ENCODE measurements around the gene CCNY. TPM values are rescaled to one million over a fixed set of nuclear protein-coding genes. Genes with fewer than 3 reads are reported as not detected.

CCNY gene
- total RNA-seq, 2 donors from 2014 or later, result 40.1 to 84.6 TPM

GRCh38 chr10:35394411-35394851, 58.1 kb downstream of the CCNY start:
- DNase-seq (ENCODE audit: low spot score) (no peak), ATAC-seq (ENCODE audit: insufficient number of reproducible peaks, low FRiP score, low read depth) (no peak)
- Histone ChIP-seq H3K4me1 (ENCODE audit: control insufficient read depth in 1 of 2, low read depth in 2 of 2) (peaks cover 11 to 35% of the 10 kb centered on the region in 2 donors), H3K27ac (no peak overlapping the region), H3K4me3 (no peak overlapping the region), H3K9me3 (peaks cover 5% of the 10 kb centered on the region), H3K27me3 (replicated peaks; ENCODE audit: insufficient read depth) (no peaks in the 10 kb centered on the region), H3K36me3 (no peaks in the 10 kb centered on the region)
- no peak for TF ChIP-seq CTCF (IDR thresholded peaks at IDR 0.05)

GRCh38 chr10:35394934-35395333, 58.6 kb downstream of the CCNY start:
- no peak for ATAC-seq (ENCODE audit: insufficient number of reproducible peaks, low FRiP score, low read depth)
- Histone ChIP-seq H3K4me3 (no peak overlapping the region), H3K27ac (no peak overlapping the region), H3K36me3 (no peaks in the 10 kb centered on the region), H3K27me3 (replicated peaks; ENCODE audit: insufficient read depth) (no peaks in the 10 kb centered on the region), H3K4me1 (ENCODE audit: control insufficient read depth in 1 of 2, low read depth in 2 of 2) (peaks cover 6 to 35% of the 10 kb centered on the region in 2 donors), H3K9me3 (peaks cover 5% of the 10 kb centered on the region)
- TF ChIP-seq CTCF (IDR thresholded peaks at IDR 0.05), result no peak
- DNase-seq (ENCODE audit: low spot score), result no peak

- no peaks in the 10 kb centered on the region for H3K9me3 ChIP-seq
- ATAC-seq (ENCODE audit: insufficient number of reproducible peaks, low FRiP score, low read depth), result no peak
- TF ChIP-seq CTCF (IDR thresholded peaks at IDR 0.05), result no peak
- no peak overlapping the region for H3K27ac ChIP-seq
- H3K4me3 ChIP-seq, result no peak overlapping the region
- no peaks in the 10 kb centered on the region for H3K27me3 ChIP-seq (replicated peaks; ENCODE audit: insufficient read depth)
- peaks cover 14 to 40% of the 10 kb centered on the region in 2 donors for H3K4me1 ChIP-seq (ENCODE audit: control insufficient read depth in 1 of 2, low read depth in 2 of 2)
- DNase-seq (ENCODE audit: low spot score), result no peak
- H3K36me3 ChIP-seq, result no peaks in the 10 kb centered on the region
These were observed 60.5 kb downstream of the CCNY start for GRCh38 chr10:35396560-35397434.

GRCh38 chr10:35397953-35398352, 61.6 kb downstream of the CCNY start:
- no peak for TF ChIP-seq CTCF (IDR thresholded peaks at IDR 0.05)
- no peak overlapping the region for H3K27ac ChIP-seq
- no peak for ATAC-seq (ENCODE audit: insufficient number of reproducible peaks, low FRiP score, low read depth)
- H3K27me3 ChIP-seq (replicated peaks; ENCODE audit: insufficient read depth), result no peaks in the 10 kb centered on the region
- H3K4me1 ChIP-seq (ENCODE audit: control insufficient read depth in 1 of 2, low read depth in 2 of 2), result peaks cover 14 to 40% of the 10 kb centered on the region in 2 donors
- no peaks in the 10 kb centered on the region for H3K36me3 ChIP-seq
- no peak overlapping the region for H3K4me3 ChIP-seq
- DNase-seq (ENCODE audit: low spot score), result no peak
- H3K9me3 ChIP-seq, result no peaks in the 10 kb centered on the region

- TF ChIP-seq CTCF (IDR thresholded peaks at IDR 0.05), result no peak
- Histone ChIP-seq H3K36me3 (no peaks in the 10 kb centered on the region), H3K4me1 (ENCODE audit: control insufficient read depth in 1 of 2, low read depth in 2 of 2) (peaks cover 14 to 40% of the 10 kb centered on the region in 2 donors), H3K27ac (no peak overlapping the region), H3K4me3 (no peak overlapping the region), H3K9me3 (no peaks in the 10 kb centered on the region), H3K27me3 (replicated peaks; ENCODE audit: insufficient read depth) (no peaks in the 10 kb centered on the region)
- ATAC-seq (ENCODE audit: insufficient number of reproducible peaks, low FRiP score, low read depth) (no peak), DNase-seq (ENCODE audit: low spot score) (no peak)
These were observed 62.0 kb downstream of the CCNY start for GRCh38 chr10:35398355-35398754.
